Esophagus muscularis mucosa (tissue), 3 donors: ENCODE results near the gene PTPRD.

Source experiments
- CTCF ChIP-seq, 3 experiments: fragments of 200-600 bp in 2 of 3; fragments of 450-650 bp in 1 of 3; sonication (generic) in 2 of 3; IDR thresholded peaks; one replicate each; pipeline ENCODE4 v1.5.1; 2017 to 2019; ENCODE audit warnings: antibody characterized with exemption in 3 of 3, mild to moderate bottlenecking in 2 of 3, moderate library complexity in 1 of 3
- POLR2A ChIP-seq: fragments of 450-650 bp; IDR thresholded peaks from one replicate; pipeline ENCODE4 v1.6.1; 2017; ENCODE audit warnings: antibody characterized with exemption, moderate library complexity, mild to moderate bottlenecking, low read depth
- POLR2AphosphoS5 ChIP-seq, 2 donors: sonication (generic); formaldehyde crosslinking; IDR thresholded peaks; one replicate each; pipeline ENCODE4 v1.6.1; 2017; ENCODE audit warnings: antibody characterized with exemption in 2 of 2

- TF ChIP-seq CTCF (IDR thresholded peaks at IDR 0.05): no peak
- TF ChIP-seq POLR2A: no peak
- TF ChIP-seq POLR2AphosphoS5 (IDR thresholded peaks at IDR 0.05): no peak
These were observed 1694.7 kb downstream of the PTPRD start for GRCh38 chr9:8917956-8918739.
